GM19351 (cell line): Measurements from ENCODE around the gene SRRM3.
"Not testable (repeated sequence)": the region's sequence is repeated elsewhere in the genome, so short reads cannot be mapped to it uniquely, and the experiment has no call there.

Experiments
- ATAC-seq: cut with Tn5 transposase; IDR thresholded peaks from one replicate; pipeline ENCODE4 v1.9.1; 2021; ENCODE audit warnings: mild to moderate bottlenecking, moderate library complexity; ENCODE audit not compliant: unreplicated experiment

Gene SRRM3

GRCh38 chr7:76260171-76260703 lies 58.5 kb downstream of the SRRM3 start:
- no peak for ATAC-seq

GRCh38 chr7:76261329-76261728 lies 59.6 kb downstream of the SRRM3 start:
- no peak for ATAC-seq

DNA sequence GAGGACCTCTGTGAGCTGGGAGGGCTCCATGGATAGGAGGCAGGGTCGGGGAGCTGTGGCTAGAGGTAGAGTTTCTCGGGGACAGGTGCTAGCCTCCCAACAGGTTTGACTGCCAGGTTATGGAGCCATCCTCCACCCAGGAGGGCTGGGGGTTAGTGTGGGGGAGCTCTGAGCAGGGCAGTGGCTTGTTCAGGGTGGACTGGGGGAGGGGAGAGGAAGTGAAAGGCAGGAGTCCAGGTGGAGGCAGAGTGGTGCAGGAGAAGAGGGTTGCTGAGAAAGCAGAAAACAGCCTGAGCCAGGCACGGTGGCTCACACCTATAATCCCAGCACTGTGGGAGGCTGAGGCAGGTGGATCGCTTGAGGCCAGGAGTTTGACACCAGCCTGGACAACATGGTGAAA lies 60.2 kb downstream of the SRRM3 start:
- no peak for ATAC-seq

GRCh38 chr7:76262683-76263402 lies 61.1 kb downstream of the SRRM3 start:
- peak; percentile 59 for ATAC-seq

DNA sequence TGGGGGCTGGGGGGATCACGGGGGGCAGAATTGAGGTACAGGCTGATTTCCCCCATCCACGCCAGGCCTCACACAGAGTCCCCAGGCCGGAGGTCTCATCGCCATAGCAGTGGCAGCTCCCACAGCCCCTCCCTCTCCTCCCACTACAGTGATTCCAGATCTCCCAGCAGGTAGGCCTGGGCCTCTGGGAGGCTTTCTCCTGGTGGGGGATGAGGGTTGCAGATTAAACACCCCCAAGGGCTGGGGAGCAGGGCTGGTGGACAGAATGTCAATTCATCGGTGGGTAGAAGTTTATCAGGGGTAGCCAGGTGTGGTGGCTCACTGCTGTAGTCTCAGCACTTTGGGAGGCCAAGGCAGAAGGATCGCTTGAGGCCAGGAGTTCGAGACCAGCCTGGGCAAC lies 63.6 kb downstream of the SRRM3 start:
- no peak for ATAC-seq

DNA sequence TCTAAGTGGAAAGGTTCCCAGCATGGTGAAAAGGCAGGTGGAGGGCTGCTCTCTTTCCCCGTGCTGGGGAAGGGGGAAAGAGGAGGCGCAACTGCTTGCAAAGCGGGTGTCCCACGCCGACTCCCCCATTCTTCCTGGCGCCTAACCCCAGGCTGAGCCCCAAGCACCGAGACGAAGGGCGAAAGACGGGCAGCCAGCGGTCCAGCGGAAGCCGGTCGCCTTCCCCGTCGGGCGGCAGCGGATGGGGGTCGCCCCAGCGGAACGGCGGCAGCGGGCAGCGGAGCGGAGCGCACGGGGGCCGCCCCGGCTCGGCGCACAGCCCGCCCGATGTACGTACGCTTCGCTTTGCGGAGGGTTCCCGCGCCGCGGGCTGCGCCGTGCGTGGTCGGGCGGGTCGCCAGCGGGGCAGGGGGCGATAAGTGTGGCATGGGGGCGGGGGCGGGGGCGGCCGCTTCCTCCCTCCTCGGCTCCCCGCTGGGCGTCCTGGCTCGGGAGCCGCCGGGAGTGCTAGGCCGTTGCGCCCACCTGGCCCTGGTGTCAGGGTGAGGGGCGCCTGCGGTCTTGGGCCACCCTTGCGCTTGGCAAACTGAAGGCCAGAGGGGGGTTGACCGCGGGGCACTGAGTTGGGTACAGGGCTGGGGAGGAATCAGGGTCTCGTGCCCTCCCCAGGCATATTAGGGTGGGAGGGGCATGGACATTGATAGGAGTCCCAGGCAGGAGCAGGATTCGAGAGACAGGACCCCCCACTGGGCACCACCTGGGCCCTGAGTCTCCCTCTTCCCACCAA lies 65.6 kb downstream of the SRRM3 start:
- no peak for ATAC-seq

DNA sequence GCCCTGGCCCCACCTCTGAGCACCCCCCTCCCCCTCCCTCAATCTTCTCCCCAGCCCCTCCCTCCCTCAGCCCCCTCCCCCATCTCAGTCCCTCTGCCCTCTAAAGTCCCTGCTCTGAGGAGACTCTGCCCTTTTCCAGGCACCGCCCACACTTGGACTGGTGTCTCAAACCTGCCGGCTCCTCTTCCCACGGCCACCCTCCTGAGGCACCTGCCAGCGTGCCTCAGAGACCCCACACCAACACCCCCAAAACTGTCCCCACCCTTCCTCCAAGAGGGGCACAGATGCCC lies 66.1 kb downstream of the SRRM3 start:
- no peak for ATAC-seq

DNA sequence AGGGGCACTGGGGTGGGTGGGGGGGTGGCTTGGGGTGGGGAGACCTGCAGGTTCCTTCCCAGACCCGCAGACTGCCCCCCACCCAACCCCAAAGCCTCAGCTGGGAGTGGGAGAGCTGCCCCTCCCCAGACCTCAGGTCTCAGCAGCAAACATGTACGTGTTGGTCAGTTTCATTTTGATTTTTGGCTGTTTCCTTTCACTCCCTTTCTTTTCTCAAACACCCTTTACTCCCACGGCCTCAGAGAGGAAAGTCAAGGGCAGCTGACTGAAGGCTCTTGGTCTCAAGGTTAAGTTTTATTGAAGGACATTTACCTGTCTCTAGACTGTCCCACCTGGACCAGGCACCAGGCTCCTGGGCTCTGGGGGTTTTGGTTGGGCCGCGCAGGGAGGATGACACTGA lies 66.7 kb downstream of the SRRM3 start:
- no peak for ATAC-seq

GRCh38 chr7:76269895-76270294 lies 68.2 kb downstream of the SRRM3 start:
- no peak for ATAC-seq

DNA sequence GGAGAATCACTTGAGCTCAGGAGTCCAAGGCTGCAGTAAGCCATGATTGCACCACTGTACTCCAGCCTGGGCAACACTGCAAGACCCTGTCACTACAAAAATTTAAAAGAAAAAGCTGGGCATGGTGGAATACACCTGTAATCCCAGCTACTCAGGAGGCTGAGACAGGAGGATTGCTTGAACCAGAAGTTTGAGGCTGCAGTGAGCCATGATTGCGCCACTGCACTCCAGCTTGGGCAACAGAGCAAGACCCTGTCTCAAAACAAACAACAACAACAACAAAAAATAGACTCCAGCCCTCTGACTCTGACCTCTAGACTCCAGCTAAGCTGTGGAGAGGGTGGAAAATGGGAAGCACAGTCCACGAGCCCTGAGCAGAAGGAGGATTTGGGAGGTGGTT lies 69.7 kb downstream of the SRRM3 start:
- not testable (repeated sequence) for ATAC-seq

DNA sequence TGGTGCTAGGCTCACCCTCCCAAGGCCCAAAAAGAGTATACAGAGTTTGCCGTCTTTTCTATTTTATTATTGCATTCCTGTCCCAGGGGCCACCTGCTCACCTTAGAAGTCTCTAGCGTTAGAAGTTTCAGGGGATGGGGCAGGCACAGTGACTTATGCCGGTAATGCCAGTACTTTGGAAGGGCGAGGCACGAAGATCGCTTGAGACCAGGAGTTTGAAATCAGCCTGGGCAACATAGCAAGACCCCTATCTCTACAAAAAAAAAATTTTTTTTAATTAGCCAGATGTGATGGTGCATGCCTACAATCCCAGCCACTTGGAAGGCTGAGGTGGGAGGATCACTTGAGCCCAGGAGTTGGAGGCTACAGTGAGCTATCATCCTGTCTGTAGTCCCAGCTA lies 70.4 kb downstream of the SRRM3 start:
- ATAC-seq, result no peak

DNA sequence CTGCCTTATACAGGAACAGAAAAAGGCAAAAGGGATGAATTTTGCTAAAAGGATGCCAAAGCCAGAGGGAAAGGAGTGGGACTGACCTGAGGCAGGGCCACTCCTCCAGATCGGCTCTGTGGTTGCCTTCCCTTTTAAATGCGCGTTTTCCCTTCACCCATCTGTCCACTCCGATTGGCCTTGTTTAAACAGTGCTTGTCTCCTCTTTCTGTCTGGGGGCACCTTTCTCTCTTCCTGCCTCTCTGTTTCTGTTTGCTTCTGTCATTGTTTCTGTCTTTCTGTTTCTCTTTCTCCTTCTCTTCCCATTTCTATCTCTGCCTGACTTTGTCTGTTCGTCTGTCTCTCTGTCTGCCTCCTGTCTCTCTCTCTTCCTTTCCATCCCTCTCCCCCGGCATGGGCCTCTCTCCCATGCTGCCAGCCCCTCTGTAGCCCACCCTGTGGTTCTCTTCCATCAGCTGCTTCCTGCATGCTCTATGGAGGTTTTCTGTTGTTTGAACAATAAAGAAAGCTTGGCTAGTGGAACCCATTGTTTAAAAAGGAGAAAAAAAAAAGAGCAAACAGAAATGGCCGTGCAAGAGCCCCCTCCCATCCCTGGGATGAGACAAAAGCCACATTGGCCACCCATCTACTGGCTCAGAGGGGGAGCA lies 71.3 kb downstream of the SRRM3 start:
- no peak for ATAC-seq

- no peak for ATAC-seq
Observed at GRCh38 chr7:76273503-76273902, 71.8 kb downstream of the SRRM3 start.

DNA sequence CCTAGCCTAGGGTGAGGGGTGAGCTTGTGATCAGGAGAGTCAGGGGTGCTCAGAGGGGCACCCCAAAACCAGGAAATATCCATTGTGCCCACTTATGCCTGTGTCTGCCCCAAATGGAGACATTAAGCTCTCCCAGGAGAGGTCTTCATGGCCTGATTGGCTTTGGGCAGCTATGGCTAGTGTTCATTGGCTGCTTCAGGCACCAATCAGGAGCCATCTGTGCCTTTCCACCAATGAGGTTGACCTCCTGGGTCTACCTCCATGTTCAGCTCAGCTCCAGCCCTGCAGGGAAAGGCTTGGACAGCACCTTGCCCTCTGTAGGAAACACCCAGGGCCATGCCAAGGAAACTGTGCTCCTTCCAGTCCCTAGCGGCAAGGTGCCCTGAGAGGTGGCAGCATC lies 76.8 kb downstream of the SRRM3 start:
- no peak for ATAC-seq

DNA sequence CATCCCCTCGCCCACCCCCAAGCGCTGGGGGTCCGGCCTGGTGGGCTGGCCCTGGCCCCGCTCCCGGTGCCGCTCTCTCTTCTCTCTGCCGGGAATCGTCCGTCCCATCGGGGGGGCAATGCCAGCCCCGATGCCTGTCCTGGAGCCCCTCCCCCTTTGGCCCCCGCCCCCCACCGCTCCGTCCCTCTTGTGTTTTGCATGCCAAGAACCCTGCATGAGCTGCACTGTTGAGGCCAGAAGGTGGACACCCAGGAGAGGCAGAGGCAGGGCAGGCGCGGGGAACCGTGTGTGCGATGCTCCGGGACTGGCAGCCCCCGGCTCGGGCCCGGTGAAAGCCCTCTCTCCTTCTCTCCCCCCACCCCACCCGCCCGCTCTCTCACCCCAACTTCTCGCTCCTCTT lies 78.7 kb downstream of the SRRM3 start:
- ATAC-seq, result no peak

- no peak for ATAC-seq
Observed at GRCh38 chr7:76281006-76281705, 79.5 kb downstream of the SRRM3 start.

DNA sequence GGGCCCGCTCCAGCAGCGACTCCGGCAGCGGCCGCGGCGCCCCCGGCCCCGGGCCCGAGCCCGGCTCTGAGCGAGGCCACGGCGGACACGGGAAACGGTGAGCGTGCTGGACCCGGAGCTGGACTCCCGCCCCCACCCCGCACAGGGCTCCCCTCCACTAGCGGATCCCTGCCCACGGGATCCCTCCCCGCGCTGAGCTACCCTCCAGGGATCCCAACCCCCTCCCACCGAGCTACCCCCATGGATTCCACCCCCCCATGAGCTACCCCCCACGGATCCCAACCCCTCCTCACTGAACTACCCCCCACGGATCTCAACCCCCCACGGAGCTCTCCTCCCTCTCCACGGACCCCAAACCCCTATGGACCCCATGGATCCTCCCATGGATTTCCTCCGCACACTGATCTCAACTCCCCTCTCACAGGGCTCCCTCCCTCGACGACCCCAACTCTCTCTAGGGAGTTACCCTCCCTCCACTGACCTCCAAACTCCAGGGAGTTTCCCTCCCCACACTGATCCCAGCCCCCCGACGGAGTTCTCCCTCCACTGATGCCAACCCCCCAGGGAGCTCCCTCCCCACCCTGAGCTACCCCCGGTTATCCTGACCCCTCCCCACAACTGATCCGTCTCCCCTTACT lies 80.1 kb downstream of the SRRM3 start:
- ATAC-seq, result no peak

DNA sequence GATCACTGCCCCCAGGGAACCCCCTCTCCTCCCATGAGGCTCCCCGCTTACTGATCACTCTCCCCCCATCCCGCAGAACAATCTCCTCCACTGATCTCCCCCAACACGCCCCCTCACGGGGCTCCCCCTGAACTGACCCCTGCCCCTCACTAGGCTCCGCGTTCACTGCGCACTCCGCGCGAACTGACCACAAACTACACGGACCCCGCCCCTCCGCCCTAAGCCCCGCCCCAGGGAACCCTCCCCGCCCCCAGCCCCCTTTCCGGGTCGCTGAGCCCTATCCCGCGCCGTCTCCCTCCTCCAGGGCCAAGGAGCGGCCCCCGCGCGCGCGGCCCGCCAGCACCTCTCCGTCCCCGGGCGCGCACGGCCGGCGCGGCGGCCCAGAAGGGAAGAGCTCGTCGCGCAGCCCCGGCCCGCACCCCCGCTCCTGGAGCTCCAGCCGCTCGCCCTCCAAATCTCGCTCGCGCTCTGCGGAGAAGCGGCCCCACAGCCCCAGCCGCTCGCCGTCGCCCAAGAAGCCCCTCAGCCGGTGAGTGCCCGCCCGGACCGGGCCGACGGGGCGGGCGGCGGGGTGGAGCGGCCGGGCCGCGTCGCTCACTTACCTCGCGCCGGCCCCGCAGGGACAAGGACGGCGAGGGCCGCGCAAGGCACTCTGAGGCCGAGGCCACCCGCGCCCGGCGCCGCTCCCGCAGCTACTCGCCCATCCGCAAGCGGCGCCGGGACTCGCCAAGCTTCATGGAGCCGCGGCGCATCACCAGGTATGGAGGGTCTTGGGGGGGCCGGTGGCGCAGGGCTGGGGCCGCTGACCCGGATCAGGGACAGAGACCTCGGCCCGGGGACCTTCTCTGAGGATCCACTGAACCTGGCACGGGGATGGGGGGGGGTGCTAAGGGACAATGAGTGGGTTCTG lies 80.9 kb downstream of the SRRM3 start:
- ATAC-seq, result no peak

GRCh38 chr7:76283254-76284159 lies 81.8 kb downstream of the SRRM3 start:
- ATAC-seq, result no peak
